Stimulated activated CD8-positive, alpha-beta memory T cell treated with anti-CD3 and anti-CD28 coated beads, Interleukin-7, amount 100 ng/mL, for 4 hours (primary cell): ENCODE data around the gene WDR90.

ENCODE experiments used
- DNase-seq, 2 donors: peaks; one replicate each; pipeline ENCODE4 v3.0.0-alpha.2; 2020; ENCODE audit warnings: low read depth in 2 of 2

Gene WDR90

DNA sequence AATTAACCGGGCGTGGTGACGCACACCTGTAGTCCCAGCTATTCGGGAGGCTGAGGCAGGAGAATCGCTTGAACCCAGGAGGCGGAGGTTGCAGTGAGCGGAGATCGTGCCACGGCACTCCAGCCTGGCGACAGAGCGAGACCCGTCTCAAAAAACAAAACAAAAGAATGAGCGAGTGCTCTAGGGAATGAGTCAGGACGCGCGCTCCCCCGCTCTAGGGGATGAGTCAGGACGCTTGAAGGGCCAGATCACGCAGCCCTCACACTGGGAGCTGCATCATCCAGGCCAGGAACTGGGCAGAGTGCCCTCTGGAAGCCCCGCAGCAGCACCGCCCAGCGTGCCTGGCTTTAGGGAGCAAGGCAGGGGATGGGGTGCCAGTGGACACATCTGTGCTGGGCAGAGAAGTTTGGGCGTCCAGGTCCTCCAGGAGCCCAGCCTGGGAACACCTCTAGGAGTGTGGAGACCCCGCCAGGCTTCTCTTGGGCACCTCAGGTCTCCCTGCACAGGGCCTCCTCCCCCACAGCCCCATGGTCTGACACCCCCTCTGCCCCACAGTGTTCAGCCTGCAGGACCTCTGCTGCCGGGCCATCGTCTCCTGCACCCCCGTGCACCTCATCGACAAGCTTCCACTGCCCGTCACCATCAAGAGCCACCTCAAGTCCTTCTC lies 22.2 kb upstream of the WDR90 start:
- no peak for DNase-seq

DNA sequence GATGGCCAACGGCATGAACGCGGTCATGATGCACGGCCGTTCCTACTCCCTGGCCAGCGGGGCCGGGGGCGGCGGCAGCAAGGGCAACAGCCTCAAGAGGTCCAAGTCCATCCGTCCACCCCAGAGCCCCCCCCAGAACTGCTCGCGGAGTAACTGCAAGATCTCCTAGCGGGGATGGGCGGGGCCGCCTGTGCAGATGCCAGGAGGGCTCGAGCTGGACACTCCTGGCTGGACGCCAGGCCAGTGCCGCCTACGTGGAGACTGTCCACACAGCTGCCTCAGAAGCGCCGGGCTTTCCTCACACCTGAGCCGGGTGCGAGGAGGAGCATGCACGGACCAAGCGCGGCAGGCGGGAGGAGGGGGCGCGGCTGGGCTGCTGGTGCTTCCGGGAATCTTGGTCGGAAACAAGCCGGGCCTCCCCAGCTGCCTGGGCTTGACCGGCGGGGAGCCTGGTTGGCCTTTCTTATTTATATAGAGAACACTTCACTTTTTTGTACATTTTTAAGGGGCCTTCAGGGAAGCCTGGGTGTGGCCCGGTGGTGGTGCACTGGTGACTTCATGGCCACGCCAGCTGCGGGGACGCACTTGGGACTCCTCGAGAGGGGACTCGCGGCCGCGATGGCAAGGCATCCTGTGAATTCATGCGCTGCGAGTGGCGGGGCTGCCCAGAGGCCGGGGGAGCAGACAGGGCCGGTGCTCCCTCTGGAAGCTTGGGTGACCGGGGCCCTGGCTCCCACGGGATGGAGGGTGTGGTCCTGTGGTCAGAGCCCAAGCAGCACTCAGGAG lies 21.5 kb upstream of the WDR90 start:
- no peak for DNase-seq

DNA sequence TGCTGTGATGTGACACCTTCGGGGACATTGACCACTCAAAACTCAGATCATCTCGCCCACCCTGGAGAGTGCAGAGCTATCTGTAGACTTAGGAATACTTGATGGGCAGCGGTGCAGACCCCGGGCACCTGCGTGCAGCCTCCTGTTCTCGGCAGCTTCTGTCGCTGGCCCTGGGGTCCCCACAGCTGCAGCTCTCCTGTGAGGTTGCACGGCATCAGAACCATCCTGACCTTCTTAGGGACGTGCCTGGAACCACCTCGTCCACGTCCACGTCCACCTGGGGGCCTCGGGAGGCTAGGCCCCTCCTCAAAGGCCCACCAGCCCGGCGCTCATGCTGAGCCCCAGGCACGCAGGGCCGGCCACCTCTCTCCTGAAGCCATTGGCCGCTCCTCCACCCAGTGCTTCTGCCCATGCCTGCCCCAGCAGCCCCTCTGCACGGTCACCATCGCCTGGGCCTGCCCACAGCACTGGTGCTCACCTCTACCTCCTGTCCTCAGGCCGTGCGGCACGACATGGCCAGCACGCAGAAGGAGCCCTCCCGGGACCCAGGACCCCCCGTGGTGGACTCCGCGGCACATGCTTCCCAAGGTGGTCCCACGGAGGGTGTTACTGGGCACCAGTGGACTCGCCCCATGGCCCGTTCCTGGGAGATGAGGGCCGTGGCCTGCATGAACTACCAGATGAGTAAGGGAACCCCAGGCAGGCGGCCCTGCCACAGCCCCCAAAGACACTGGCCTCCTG lies 20.7 kb upstream of the WDR90 start:
- no peak for DNase-seq

DNA sequence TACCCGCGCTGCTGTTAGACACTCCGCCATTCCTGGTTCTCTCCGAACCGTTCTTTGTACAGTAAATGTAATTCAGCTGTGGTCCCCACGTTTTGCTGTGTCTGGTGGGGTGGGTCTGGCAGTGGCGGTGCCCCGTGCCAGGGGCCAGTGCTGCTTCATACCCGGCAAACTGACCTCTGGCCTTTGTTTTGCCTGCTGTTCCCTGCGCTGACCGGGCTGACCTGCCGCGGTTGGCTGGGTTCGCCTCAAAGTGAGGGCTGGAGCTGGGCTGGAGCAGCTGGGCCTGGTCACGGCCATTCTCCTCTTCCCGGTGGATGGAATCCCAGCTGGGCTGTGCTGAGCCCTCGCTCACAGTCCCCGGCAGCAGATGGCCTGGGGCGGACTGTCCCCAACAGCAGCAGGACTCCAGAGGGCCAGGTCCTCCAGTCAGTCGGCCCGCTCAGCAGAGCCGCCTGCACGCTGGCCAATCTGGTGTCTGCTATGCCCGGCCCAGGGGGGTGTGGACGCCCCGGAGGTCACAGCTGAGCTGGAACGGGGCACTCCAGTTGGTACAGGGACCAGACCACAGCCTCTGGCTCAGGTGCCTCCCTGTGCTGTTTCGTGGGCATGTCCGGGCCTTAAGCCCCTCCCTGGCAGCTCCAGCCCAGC lies 19.9 kb upstream of the WDR90 start:
- no peak for DNase-seq

DNA sequence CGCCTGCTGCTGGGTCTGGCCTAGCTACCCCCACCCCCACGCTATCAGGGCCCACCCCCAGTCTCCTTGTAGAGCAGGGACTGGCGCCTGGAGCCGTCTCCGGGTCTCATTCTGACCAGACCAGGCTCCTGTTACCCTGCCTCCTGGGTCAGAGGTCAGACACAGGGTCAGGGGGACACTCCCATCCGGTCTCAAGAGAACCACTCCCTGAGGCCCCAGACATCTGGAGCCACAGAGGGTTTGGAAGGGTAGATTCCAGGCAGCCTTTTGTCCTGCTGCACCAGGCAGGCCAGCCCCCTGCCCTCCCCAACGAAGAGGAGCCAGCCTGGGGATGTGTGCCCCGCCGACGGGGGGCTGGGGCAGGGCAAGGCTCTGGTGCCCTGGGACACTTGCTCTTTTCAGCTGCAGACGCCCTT lies 19.3 kb upstream of the WDR90 start:
- DNase-seq, result no peak

DNA sequence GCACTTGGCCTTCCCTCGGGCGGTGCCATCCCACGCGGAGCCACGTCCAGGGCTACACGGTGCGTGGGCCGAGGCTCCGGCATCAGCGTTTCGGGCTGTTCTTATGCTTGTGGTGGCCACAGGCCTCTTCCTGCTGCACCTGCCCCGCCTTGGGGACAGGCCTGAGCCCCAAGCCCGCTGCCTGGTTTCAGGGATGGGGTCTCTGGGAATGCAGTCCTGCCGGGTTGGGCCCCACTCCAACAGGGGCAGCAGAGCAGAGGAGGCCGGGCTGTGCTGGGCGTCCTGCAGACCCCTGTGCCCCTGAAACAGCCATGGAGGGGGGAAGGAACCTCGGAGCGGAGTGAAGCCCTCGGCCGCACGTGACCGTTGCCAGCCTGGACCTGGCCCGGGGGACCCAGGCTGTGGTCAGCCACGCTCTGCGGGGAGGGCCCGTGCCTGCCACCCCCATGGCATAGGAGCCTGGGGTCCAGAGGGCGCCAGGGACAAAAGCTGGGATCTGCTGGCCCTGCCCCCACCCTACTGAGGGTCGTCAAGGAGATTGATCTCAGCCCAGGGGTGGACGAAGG lies 18.8 kb upstream of the WDR90 start:
- DNase-seq, result no peak

DNA sequence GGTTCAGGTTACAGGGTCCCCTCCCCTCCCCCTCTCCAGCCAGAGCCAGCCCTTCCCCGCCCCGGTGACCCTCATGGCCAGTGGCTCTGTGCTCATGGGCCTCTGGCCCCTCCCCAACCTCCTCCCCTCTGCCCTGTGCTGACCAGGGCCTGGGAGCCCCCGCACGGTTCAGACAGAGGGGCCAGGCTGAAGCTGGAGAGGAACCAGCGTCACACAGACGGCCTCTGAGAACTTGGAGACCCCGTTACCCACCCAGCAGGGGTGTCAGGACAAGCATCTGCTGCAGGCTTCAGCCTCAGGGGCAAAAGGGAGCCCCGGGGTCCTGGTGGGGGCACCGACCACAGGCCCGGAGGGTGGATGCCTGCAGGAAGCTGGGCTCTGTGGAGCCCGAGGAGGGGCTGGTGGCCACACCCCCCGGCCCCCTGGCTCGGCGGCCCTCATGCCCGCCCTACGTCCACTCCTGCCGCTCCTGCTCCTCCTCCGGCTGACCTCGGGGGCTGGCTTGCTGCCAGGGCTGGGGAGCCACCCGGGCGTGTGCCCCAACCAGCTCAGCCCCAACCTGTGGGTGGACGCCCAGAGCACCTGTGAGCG lies 18.3 kb upstream of the WDR90 start, which contains the start of gene WFIKKN1:
Gene WFIKKN1, plus strand, starts transcription at position 171 of the 591 bp plus-strand sequence. Its CDS starts 269 bp downstream, at position 440.
- no peak for DNase-seq

DNA sequence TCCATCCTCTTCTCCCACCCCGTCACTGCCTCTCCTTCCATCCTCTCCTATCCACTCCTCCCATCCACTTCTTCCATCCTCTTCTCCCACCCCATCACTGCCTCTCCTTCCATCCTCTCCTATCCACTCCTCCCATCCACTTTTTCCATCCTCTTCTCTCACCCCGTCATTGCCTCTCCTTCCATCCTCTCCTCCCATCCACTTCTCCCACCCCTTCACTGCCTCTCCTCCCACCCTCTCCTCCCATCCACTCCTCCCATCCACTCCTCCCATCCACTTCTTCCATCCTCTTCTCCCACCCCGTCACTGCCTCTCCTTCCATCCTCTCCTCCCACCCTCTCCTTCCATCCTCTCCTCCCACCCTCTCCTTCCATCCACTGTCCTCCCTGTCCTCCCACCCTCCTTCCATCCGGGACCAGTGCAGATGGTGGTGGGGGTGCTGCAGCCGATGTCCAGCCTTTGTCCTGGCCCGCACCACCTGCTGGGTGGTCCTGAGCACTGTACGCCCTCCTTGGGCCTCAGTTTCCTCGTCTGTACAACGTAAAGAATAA lies 17.3 kb upstream of the WDR90 start:
- DNase-seq, result no peak

DNA sequence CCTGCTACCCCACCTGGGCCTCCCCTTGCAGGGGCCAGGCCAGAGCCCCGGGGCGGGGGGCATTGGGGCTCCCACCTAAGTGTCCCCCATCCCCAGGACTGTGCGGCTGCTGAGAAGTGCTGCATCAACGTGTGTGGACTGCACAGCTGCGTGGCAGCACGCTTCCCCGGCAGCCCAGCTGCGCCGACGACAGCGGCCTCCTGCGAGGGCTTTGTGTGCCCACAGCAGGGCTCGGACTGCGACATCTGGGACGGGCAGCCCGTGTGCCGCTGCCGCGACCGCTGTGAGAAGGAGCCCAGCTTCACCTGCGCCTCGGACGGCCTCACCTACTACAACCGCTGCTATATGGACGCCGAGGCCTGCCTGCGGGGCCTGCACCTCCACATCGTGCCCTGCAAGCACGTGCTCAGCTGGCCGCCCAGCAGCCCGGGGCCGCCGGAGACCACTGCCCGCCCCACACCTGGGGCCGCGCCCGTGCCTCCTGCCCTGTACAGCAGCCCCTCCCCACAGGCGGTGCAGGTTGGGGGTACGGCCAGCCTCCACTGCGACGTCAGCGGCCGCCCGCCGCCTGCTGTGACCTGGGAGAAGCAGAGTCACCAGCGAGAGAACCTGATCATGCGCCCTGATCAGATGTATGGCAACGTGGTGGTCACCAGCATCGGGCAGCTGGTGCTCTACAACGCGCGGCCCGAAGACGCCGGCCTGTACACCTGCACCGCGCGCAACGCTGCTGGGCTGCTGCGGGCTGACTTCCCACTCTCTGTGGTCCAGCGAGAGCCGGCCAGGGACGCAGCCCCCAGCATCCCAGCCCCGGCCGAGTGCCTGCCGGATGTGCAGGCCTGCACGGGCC lies 16.5 kb upstream of the WDR90 start:
- no peak for DNase-seq

DNA sequence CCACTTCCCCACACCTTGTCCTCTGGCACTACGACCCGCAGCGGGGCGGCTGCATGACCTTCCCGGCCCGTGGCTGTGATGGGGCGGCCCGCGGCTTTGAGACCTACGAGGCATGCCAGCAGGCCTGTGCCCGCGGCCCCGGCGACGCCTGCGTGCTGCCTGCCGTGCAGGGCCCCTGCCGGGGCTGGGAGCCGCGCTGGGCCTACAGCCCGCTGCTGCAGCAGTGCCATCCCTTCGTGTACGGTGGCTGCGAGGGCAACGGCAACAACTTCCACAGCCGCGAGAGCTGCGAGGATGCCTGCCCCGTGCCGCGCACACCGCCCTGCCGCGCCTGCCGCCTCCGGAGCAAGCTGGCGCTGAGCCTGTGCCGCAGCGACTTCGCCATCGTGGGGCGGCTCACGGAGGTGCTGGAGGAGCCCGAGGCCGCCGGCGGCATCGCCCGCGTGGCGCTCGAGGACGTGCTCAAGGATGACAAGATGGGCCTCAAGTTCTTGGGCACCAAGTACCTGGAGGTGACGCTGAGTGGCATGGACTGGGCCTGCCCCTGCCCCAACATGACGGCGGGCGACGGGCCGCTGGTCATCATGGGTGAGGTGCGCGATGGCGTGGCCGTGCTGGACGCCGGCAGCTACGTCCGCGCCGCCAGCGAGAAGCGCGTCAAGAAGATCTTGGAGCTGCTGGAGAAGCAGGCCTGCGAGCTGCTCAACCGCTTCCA lies 15.7 kb upstream of the WDR90 start:
- no peak for DNase-seq

DNA sequence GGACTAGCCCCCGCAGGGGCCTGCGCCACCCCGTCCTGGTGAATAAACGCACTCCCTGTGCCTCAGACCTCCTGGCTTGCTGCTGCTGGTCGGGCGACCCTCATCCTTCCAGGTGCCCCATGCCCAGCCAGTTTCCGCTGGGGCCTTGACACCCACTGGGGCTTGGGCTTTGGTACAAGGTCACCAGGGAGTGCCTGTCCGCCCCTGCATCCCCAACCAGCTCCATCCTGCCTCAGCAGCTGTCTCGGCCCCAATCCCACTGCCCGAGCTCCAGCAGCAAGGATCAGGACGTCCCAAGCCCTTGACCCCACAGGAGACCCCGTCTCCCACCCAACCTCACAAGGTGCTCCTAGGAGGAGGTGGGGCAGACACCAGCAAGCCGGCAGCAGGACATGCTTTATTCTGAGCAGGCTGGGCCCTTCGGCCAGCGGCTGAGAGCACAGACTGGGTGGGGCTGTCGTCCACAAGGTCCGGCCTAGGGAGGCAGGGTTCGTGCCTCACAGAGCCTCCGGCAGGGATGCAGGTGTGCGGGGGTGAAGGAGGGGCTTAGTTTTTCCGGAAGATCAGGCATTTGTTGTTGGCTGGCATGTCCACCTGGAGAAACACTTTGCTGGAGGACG lies 15.0 kb upstream of the WDR90 start:
- DNase-seq, result no peak

DNA sequence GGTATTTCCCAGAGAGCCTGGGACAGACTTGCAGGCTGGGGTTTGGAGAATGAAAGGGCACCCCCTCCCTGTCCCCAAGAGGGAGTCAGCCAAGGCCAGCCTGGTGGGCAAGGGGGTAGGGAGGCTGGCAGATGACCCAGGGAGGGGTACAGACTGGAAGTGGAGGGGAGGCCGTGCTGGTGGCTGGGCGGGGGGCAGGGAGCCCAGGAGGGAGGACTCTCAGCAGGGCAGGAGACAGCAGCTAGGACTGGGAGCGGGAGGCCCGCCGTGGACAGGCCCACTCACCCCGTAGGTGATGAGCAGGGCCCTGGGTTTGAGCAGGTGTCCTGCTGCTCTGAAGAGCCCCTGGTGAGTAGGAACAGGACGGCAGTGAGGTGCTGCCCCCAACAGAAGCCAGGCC lies 14.2 kb upstream of the WDR90 start:
- DNase-seq, result no peak

DNA sequence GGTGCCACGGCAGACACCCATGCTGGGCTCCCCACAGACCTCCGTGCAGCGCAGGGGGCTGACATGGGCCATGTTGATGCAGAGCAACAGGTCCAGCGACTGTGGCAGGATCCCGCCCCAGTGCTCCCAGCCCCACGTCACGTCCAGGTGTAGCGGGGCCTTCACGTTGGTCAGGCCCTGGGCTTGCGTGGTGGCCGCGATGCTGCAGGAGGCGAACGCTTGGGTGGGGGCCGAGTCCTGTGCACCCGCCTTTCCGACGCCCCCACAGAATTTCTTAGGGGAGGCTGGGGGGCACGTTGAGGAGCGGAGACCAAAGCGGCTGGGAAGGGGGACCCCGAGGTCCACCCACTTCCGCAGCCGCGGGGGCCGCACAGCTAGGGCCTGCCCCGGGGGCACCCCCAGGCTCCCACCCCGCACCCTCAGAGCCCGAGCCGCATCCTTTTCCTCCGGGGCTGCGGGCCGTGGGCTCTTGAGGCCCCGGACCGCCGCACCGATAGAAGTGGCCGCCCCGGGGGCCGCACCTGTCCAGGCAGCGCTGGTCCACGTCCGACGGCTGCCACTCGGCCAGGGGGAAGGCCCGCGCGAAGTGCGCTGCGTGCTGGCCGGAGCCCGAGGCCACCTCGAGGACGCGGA lies 13.5 kb upstream of the WDR90 start:
- no peak for DNase-seq

DNA sequence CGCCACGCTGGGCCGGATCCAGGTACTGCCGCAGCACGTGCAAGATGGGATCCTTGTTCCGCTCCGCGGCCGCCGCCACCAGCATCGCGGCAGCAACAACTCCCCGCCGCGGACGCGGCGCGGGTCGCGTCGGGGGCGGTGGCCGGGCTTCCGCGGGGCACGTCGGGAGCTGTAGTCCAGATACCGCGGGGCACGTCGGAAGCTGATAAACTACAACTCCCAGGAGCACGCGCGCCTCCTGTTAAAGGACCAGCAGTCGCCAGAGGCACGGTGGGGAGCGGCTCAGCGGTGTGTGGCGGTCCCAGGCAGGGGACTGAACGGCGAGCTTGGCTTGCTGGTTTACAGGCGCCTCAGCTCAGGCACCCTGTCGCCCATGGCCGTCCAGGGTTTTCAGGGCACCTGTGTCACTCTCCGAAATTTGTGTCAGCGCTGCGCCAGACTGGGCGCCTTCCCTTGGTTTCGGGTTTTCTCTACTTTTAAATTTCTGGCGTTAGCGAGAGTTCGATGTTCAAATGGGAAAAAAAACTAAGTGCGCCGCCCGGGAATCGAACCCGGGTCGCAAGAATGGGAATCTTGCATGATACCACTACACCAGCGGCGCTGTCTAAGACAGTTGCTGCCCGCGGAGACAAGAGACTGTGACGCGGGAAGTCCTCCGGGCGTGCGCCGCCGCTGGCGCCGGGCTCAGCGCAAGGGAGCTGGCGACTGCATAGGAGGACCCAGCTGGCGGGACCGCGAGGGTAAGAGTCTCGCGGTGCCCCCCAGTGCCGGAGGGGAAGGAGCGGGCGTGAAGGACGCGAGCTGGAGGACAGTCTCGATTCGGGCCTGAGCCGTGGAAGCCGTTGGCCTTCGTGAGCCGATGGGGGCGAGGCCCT lies 12.7 kb upstream of the WDR90 start, which contains the start of gene METTL26:
Gene METTL26, minus strand, starts transcription at position 100 of the 875 bp plus-strand sequence. Its CDS starts 15 bp downstream, at position 85.
- peak; percentile 85 to 89 for DNase-seq

DNA sequence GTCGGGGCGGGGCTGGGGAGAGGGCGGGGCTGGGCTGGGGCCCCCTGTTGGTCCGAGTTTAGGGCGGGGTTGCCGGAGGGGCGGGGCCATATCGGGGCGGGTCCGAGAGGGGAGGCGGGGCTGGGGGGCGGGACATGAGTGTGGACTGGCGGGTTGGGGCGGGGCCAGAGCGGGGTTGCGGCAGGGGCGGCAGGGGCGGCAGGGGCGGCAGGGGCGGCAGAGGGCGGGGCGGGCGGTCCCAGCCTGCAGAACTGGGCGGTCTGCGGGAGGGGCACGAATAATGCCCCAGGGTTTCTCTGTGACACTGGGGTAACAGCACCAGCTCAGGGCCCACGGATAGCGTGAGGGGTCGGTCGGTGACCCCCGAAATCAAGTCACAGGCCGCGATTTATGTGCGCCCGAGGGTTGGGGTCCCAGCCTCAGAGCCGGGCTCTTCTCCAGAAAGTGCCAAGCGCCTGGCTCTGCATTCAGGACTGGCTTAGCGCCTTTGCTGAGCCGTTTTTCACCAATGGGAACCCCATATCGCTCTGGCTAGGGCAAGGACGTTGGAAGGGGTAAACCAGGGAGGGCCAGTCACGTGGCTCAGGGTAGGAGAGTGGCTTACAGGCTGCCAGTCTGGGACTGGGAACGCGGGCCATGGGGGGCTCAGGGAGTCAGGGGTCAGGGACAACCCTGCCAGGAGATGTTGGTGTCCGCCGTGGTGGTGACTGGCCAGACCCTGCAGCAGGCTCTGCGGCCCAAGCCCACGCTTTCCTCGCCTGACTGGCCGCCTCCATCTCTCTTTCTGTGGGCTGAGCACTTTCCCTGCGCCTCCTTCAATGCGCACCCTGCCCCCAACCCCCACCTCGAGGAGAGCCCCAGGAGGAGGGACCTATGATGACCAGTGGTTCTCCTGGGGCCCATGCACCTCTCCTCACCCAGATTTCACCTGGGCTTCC lies 11.8 kb upstream of the WDR90 start:
- peak; percentile 79 to 81 for DNase-seq

DNA sequence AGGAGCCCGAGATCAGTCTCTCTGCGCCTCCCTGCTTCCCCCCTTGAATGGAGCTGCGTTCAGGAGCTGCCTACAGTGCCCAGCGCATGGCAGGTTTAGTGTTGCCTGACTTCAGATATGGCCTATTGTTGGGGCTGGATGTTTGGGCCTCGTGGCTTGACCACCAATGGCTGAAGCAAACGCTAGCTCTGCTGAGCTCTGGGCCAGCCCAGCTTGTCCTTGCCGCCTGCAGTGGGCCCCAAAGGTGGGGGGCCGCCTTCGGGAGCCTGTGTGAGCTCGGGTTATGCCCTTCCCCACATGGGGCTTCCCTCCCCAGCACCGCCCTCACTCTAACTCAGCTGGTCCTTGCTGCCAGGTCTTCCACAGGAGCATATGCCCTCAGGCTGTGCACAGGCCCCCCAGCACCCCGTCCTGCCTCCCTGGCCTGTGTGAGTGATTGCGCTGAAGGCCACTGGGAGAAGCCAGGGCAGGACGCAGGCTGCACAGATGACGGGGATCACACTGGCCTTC lies 11.1 kb upstream of the WDR90 start:
- no peak for DNase-seq
